IPS-18c (cell line): Measurements from ENCODE around the gene TESMIN.

Source experiments
- H3K4me3 ChIP-seq: 2 replicates; pipeline ENCODE4 v1.7.0; 2013; ENCODE audit warnings: low read depth, mild to moderate bottlenecking, low read length, moderate library complexity; ENCODE audit not compliant: insufficient read depth
- H3K9me3 ChIP-seq: one replicate; pipeline ENCODE4 v1.6.1; 2013; ENCODE audit warnings: mild to moderate bottlenecking, low read length, moderate library complexity; ENCODE audit not compliant: control insufficient read depth, insufficient read depth

Gene TESMIN

GRCh38 chr11:68660066-68660810 lies 91.1 kb downstream of the TESMIN start:
- no peak overlapping the region for H3K4me3 ChIP-seq
- H3K9me3 ChIP-seq: peaks cover 9% of the 10 kb centered on the region

- Histone ChIP-seq H3K9me3 (peaks cover 9% of the 10 kb centered on the region), H3K4me3 (no peak overlapping the region)
Measured at GRCh38 chr11:68659158-68659921, 92.0 kb downstream of the TESMIN start.

- H3K4me3 ChIP-seq: no peak overlapping the region
- peaks cover 9% of the 10 kb centered on the region for H3K9me3 ChIP-seq
Measured at GRCh38 chr11:68658661-68659060, 92.7 kb downstream of the TESMIN start.

GRCh38 chr11:68658097-68658496 lies 93.2 kb downstream of the TESMIN start:
- H3K4me3 ChIP-seq: no peak overlapping the region
- H3K9me3 ChIP-seq: peaks cover 9% of the 10 kb centered on the region
